ENCODE measurements around the gene ITPR1.

DNA sequence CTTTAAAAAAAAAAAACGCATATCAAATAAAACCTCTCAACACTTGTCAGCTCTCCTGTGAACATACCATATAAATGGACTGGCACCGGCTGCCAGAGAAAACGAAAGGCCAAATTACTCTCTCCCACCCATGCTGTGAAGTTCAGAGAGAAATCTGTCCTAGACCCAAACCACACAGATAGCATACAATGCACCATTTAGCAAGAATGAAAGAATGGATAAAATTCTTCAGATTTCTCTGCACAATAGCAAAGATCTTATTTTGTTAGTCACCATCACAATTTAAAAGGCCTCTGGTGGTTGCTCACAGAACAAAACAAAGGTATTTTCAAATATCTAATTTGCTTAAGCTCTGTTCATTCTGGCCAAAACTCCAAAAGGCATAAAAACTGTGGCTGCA lies 392.2 kb downstream of the ITPR1 start:
- TF ChIP-seq, protein P1, sequence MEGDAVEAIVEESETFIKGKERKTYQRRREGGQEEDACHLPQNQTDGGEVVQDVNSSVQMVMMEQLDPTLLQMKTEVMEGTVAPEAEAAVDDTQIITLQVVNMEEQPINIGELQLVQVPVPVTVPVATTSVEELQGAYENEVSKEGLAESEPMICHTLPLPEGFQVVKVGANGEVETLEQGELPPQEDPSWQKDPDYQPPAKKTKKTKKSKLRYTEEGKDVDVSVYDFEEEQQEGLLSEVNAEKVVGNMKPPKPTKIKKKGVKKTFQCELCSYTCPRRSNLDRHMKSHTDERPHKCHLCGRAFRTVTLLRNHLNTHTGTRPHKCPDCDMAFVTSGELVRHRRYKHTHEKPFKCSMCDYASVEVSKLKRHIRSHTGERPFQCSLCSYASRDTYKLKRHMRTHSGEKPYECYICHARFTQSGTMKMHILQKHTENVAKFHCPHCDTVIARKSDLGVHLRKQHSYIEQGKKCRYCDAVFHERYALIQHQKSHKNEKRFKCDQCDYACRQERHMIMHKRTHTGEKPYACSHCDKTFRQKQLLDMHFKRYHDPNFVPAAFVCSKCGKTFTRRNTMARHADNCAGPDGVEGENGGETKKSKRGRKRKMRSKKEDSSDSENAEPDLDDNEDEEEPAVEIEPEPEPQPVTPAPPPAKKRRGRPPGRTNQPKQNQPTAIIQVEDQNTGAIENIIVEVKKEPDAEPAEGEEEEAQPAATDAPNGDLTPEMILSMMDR (IDR thresholded peaks at IDR 0.05) = peak in 1 of 6 experiments; percentile 35
- no peak for TF ChIP-seq POLR2A (IDR thresholded peaks at IDR 0.05)

All from esophagus squamous epithelium (tissue), 4 donors.